Smooth muscle cell (in vitro differentiated cells): ENCODE measurements around the gene OR9A4. TPM values are rescaled to one million over a fixed set of nuclear protein-coding genes. Genes with fewer than 3 reads are reported as not detected.

Experiments used
- DNase-seq: peaks from one replicate; lab custom pipeline; 2025; ENCODE audit not compliant: unreplicated experiment; lab: John Stamatoyannopoulos, UW
- H2AFZ ChIP-seq: fragments of 200-600 bp; sonication (generic); 2 replicates; pipeline ENCODE4 v1.6.0; 2016; ENCODE audit warnings: antibody characterized with exemption, low read depth, mild to moderate bottlenecking
- H3F3A ChIP-seq: fragments of 200-600 bp; sonication (generic); 2 replicates; pipeline ENCODE4 v1.6.0; 2017; ENCODE audit warnings: antibody characterized with exemption, low read depth
- H3K27ac ChIP-seq: fragments of 200-600 bp; sonication (generic); 2 replicates; pipeline ENCODE4 v1.5.1; 2016; ENCODE audit warnings: low read depth, mild to moderate bottlenecking
- H3K27me3 ChIP-seq: fragments of 200-600 bp; sonication (generic); 2 replicates; pipeline ENCODE4 v1.6.1; 2016; ENCODE audit warnings: low read depth, mild to moderate bottlenecking
- H3K36me3 ChIP-seq: fragments of 200-600 bp; sonication (generic); 2 replicates; pipeline ENCODE4 v1.5.1; 2016; ENCODE audit warnings: low read depth
- H3K4me1 ChIP-seq: fragments of 200-600 bp; sonication (generic); 2 replicates; pipeline ENCODE4 v1.5.1; 2016; ENCODE audit warnings: low read depth
- H3K4me2 ChIP-seq: fragments of 200-600 bp; sonication (generic); 2 replicates; pipeline ENCODE4 v1.6.0; 2016; ENCODE audit warnings: mild to moderate bottlenecking
- H3K4me3 ChIP-seq: fragments of 200-600 bp; sonication (generic); 2 replicates; pipeline ENCODE4 v1.5.1; 2016; ENCODE audit warnings: mild to moderate bottlenecking
- H3K79me2 ChIP-seq: fragments of 200-600 bp; sonication (generic); 2 replicates; pipeline ENCODE4 v1.6.0; 2016; ENCODE audit warnings: low read depth, mild to moderate bottlenecking
- H3K9ac ChIP-seq: fragments of 200-600 bp; sonication (generic); 2 replicates; pipeline ENCODE4 v1.6.0; 2016; ENCODE audit warnings: low read depth
- H3K9me3 ChIP-seq: fragments of 200-600 bp; sonication (generic); replicated peaks from 2 replicates; pipeline ENCODE4 v1.5.1; 2016; ENCODE audit warnings: low read depth
- H4K20me1 ChIP-seq: fragments of 200-600 bp; sonication (generic); 2 replicates; pipeline ENCODE4 v1.6.0; 2016; ENCODE audit warnings: low read depth
- WGBS: methylation state at CpG from one replicate; pipeline ENCODE4 v1.1.7; 2016; ENCODE audit warnings: low lambda C conversion rate; 5-methylcytosine and 5-hydroxymethylcytosine counted together
- polyA plus RNA-seq: library from polyadenylated mRNA; unstranded; fragments of >200 nt; fragmentation: Nextera tagmentation; extraction: Ambion mirVana; gene quantifications from 2 replicates; pipeline ENCODE4 v1.2.1, GENCODE V29; 2016
- total RNA-seq: library from RNA; depleted of rRNA; stranded (reverse); fragments of >200 nt; gene quantifications from 2 replicates; pipeline ENCODE4 v1.2.3, GENCODE V29; 2014
- TF ChIP-seq, protein P1 (sequence below): fragments of 200-600 bp; sonication (generic); IDR thresholded peaks from 2 replicates; pipeline ENCODE4 v1.5.1; 2017; ENCODE audit warnings: borderline replicate concordance, mild to moderate bottlenecking, antibody characterized with exemption; ENCODE audit not compliant: insufficient read depth, poor library complexity, severe bottlenecking

The OR9A4 gene
- total and polyA plus RNA-seq, 2 experiments from 2014 or later, result not detected

DNA sequence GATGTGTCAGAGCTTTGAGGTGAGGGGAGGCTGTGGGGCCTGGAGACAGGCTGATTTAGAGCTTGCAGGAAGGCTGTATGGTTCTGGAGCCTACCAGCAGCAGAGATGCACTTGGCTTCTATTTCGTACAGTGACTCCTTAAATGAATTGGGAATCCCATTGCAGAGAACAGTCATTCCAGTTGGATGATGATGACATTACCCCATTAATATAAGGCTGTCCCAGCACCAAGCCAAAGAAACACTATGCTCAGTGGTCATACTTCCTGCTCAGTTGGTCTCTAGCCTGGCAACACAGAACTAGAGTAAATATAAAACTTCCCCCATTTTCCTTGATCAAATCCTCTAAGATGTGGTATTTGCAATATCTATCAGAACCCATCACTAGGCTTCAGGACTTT is 36.3 kb downstream of the OR9A4 start:
- DNase-seq, result no peak
- TF ChIP-seq, protein P1, sequence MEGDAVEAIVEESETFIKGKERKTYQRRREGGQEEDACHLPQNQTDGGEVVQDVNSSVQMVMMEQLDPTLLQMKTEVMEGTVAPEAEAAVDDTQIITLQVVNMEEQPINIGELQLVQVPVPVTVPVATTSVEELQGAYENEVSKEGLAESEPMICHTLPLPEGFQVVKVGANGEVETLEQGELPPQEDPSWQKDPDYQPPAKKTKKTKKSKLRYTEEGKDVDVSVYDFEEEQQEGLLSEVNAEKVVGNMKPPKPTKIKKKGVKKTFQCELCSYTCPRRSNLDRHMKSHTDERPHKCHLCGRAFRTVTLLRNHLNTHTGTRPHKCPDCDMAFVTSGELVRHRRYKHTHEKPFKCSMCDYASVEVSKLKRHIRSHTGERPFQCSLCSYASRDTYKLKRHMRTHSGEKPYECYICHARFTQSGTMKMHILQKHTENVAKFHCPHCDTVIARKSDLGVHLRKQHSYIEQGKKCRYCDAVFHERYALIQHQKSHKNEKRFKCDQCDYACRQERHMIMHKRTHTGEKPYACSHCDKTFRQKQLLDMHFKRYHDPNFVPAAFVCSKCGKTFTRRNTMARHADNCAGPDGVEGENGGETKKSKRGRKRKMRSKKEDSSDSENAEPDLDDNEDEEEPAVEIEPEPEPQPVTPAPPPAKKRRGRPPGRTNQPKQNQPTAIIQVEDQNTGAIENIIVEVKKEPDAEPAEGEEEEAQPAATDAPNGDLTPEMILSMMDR, result no peak

DNA sequence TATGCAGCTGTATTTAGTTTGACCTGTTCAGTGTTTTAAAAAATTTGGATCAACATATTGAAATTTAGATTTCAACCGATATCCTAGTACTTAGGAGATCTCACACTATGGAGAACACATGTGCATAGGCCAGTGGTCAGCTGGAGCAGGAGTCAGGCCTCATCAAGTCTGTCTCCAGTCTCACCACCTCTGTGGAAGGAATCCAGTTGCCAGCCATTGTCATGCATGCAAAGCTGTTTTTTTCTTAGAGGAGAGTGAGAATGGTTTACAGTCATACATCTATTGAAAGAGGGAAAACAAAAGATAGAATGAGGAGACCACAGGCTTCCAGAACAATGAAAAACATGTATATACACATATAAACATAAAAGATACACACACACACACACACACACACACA is 38.1 kb downstream of the OR9A4 start:
- Histone ChIP-seq H3K36me3 (no peaks in the 10 kb centered on the region), H3K79me2 (no peaks in the 10 kb centered on the region), H3K4me3 (no peak overlapping the region), H3K27me3 (no peaks in the 10 kb centered on the region), H4K20me1 (no peaks in the 10 kb centered on the region), H3K27ac (no peak overlapping the region), H3K4me2 (no peak overlapping the region), H3F3A (no peaks in the 10 kb centered on the region), H3K9me3 (no peaks in the 10 kb centered on the region), H3K9ac (no peak overlapping the region), H3K4me1 (no peaks in the 10 kb centered on the region), H2AFZ (no peak overlapping the region)
- DNase-seq, result no peak
- TF ChIP-seq, protein P1, result no peak
- WGBS, result 88% methylated on average over 1 of the region's 1 CpG

More for the DNA sequence above, 36.3 kb downstream of the OR9A4 start:
- no peaks in the 10 kb centered on the region for H3K36me3 ChIP-seq
- H3F3A ChIP-seq, result no peaks in the 10 kb centered on the region
- H3K79me2 ChIP-seq, result no peaks in the 10 kb centered on the region
- no peaks in the 10 kb centered on the region for H3K4me1 ChIP-seq
- no peak overlapping the region for H2AFZ ChIP-seq
- no peaks in the 10 kb centered on the region for H3K9me3 ChIP-seq
- 92% methylated on average over 1 of the region's 1 CpG for WGBS
- no peaks in the 10 kb centered on the region for H3K27me3 ChIP-seq
- H4K20me1 ChIP-seq, result no peaks in the 10 kb centered on the region
- no peak overlapping the region for H3K9ac ChIP-seq
- no peak overlapping the region for H3K4me3 ChIP-seq
- no peak overlapping the region for H3K4me2 ChIP-seq
- no peak overlapping the region for H3K27ac ChIP-seq

DNA sequence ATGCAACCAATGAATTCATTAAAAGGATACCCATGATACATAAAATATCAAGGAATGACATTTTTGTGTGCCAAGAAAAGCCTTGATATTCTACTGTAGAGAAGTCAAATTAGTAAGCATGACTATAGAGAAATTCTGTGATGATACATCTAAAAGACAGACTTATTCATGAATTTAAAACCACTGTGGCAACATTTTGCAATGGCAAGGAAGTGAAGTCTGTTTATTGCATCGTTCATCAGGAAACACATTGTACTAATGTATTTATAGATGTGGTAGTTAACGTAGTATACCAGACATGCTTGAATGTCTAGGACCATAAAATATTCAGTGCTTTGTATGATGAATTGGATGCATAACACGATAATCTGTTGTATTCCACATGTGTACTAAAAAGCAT is 39.9 kb downstream of the OR9A4 start:
- no peaks in the 10 kb centered on the region for H3K4me1 ChIP-seq
- no peak overlapping the region for H3K4me3 ChIP-seq
- H3K9ac ChIP-seq, result no peak overlapping the region
- WGBS, result 83% methylated on average over 3 of the region's 3 CpGs
- no peaks in the 10 kb centered on the region for H3K79me2 ChIP-seq
- no peaks in the 10 kb centered on the region for H3K9me3 ChIP-seq
- H4K20me1 ChIP-seq, result no peaks in the 10 kb centered on the region
- no peak for DNase-seq
- H3F3A ChIP-seq, result no peaks in the 10 kb centered on the region
- no peak overlapping the region for H2AFZ ChIP-seq
- no peaks in the 10 kb centered on the region for H3K27me3 ChIP-seq
- no peak overlapping the region for H3K4me2 ChIP-seq
- TF ChIP-seq, protein P1, result no peak
- no peaks in the 10 kb centered on the region for H3K36me3 ChIP-seq
- H3K27ac ChIP-seq, result no peak overlapping the region

DNA sequence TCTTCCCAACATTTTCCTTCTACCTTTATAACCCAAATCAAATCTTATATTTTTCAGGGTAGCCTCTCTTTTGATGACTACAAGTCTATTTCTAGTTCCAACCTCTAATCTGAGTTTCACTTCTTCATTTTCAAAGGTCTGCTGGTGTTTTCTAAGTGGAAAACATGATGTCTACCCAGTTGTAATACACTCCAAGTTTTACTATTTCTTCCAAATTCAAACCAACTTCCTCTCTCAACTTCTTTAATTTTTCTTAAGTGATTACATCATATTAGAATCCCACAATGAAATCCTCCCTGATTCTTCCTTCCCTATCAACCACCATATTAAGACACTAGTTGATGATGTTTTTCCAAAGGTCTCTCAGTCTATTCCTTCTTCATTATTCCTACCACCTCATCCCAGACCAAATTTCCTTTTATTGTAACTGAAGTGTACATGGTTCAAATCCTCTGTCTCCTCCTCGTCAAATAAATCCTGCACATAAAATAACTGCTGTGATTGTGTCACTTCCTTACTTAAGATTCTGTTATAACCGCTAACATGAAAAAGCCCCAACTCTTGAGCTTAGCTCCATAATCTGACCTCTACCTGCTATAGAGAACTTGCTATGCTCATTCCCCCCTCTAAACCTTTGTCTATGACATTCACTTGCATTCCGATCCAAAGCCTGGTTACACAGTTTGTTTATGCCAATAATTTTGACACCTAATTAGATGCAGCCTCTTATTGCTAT is 44.7 kb downstream of the OR9A4 start:
- H3K4me1 ChIP-seq, result no peaks in the 10 kb centered on the region
- H3F3A ChIP-seq, result no peaks in the 10 kb centered on the region
- no peak overlapping the region for H3K9ac ChIP-seq
- no peak overlapping the region for H3K27ac ChIP-seq
- 88% methylated on average over 3 of the region's 3 CpGs for WGBS
- H3K4me3 ChIP-seq, result no peak overlapping the region
- H3K9me3 ChIP-seq, result no peaks in the 10 kb centered on the region
- no peak overlapping the region for H3K4me2 ChIP-seq
- H2AFZ ChIP-seq, result no peak overlapping the region
- H4K20me1 ChIP-seq, result no peaks in the 10 kb centered on the region
- no peaks in the 10 kb centered on the region for H3K27me3 ChIP-seq
- H3K36me3 ChIP-seq, result no peaks in the 10 kb centered on the region
- H3K79me2 ChIP-seq, result no peaks in the 10 kb centered on the region
- DNase-seq, result no peak
- TF ChIP-seq, protein P1, result no peak
